Peyer's patch (tissue), 4 donors: Measurements from ENCODE around the gene MROH9. TPM values are rescaled to one million over a fixed set of nuclear protein-coding genes. Genes with fewer than 3 reads are reported as not detected.

Source experiments
- DNase-seq, 3 donors: peaks; one replicate each; pipeline ENCODE4 v3.0.0-alpha.2; 2017 to 2019
- H3K27ac ChIP-seq, 4 donors: fragments of 200-600 bp; sonication (generic); one replicate each; pipeline ENCODE4 v1.5.1; 2016 to 2019
- H3K27me3 ChIP-seq, 2 donors: fragments of 200-600 bp; sonication (generic); one replicate each; pipeline ENCODE4 v1.5.1; 2019
- H3K36me3 ChIP-seq, 3 donors: fragments of 200-600 bp; sonication (generic); one replicate each; pipeline ENCODE4 v1.5.1; 2016 to 2019
- H3K4me1 ChIP-seq, 4 donors: fragments of 200-600 bp; sonication (generic); one replicate each; pipeline ENCODE4 v1.5.1; 2016 to 2019
- H3K4me3 ChIP-seq, 4 donors: fragments of 200-600 bp; sonication (generic); 1 replicate in 3 of 4; 2 replicates in 1 of 4; pipeline ENCODE4 v1.5.1; 2016 to 2019; ENCODE audit warnings: mild to moderate bottlenecking in 1 of 4
- H3K9me3 ChIP-seq, 4 donors: fragments of 200-600 bp; sonication (generic); one replicate each; pipeline ENCODE4 v1.5.1; 2016 to 2019; ENCODE audit warnings: mild to moderate bottlenecking in 1 of 4
- POLR2A ChIP-seq, 2 donors: fragments of 450-650 bp; IDR thresholded peaks; one replicate each; pipeline ENCODE4 v1.5.1; 2017; ENCODE audit warnings: antibody characterized with exemption in 2 of 2, mild to moderate bottlenecking in 2 of 2, moderate library complexity in 2 of 2
- total RNA-seq, 4 donors: library from RNA; depleted of rRNA; stranded (reverse); fragments of >200 nt; gene quantifications; one replicate each; pipeline ENCODE4 v1.1.0, GENCODE V29; 2016
- TF ChIP-seq, protein P1 (sequence below), 6 experiments: fragments of 450-650 bp in 4 of 6; fragments of 200-600 bp in 2 of 6; sonication (generic) in 1 of 6; IDR thresholded peaks; one replicate each; pipeline ENCODE4 v1.5.1; 2017 to 2019; ENCODE audit warnings: antibody characterized with exemption in 6 of 6, mild to moderate bottlenecking in 3 of 6, moderate library complexity in 1 of 6

Gene MROH9
- total RNA-seq, 4 donors from 2014 or later, result not detected

DNA sequence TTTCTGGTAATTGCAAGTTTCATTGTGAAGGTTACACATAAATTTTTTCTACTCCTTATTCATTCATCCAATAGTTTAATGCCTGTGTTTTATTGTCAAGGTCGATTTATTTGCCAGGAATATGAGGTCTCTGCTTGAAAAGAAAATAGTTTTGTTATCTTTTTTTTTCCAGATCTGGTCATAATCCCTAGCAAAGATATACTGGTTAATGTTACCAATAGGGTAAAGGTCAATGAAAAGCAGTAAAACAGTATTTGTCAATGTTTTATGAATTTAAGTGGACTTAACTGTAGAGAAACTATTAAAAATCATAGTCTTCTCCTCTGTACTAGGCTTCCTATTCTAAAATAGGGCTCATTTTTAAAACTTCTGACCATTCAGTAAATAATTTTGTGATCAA, 147.3 kb downstream of the MROH9 start:
- H3K27ac ChIP-seq, result no peak overlapping the region
- DNase-seq, result no peak
- TF ChIP-seq, protein P1, sequence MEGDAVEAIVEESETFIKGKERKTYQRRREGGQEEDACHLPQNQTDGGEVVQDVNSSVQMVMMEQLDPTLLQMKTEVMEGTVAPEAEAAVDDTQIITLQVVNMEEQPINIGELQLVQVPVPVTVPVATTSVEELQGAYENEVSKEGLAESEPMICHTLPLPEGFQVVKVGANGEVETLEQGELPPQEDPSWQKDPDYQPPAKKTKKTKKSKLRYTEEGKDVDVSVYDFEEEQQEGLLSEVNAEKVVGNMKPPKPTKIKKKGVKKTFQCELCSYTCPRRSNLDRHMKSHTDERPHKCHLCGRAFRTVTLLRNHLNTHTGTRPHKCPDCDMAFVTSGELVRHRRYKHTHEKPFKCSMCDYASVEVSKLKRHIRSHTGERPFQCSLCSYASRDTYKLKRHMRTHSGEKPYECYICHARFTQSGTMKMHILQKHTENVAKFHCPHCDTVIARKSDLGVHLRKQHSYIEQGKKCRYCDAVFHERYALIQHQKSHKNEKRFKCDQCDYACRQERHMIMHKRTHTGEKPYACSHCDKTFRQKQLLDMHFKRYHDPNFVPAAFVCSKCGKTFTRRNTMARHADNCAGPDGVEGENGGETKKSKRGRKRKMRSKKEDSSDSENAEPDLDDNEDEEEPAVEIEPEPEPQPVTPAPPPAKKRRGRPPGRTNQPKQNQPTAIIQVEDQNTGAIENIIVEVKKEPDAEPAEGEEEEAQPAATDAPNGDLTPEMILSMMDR (IDR thresholded peaks at IDR 0.05), result no peak
- no peak for TF ChIP-seq POLR2A (IDR thresholded peaks at IDR 0.05)
- H3K4me3 ChIP-seq, result no peak overlapping the region
- no peaks in the 10 kb centered on the region for H3K36me3 ChIP-seq
- H3K4me1 ChIP-seq, result peaks cover 0 to 6% (median 0%) of the 10 kb centered on the region in 4 donors
- H3K27me3 ChIP-seq, result no peaks in the 10 kb centered on the region
- H3K9me3 ChIP-seq, result no peaks in the 10 kb centered on the region

DNA sequence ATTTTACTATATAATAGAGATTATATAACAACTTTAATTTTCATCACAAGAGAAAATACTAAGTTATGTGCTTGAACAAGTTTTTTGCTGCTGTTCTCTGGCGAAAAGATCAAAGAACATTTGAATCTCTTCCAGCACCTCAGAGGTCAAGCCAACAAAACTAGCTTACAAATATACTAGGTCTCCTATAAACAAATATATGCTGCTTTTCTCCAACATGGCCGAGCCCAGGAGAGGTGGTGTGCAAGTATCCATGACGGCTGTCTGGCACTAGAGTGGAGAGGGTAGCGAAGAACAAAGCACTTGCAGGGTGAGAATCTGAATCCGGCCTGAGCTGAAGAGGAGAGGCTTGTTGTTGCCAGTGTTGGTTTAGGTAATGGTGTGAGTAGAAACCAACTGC, 147.9 kb downstream of the MROH9 start:
- peaks cover 0 to 6% (median 0%) of the 10 kb centered on the region in 4 donors for H3K4me1 ChIP-seq
- no peak overlapping the region for H3K27ac ChIP-seq
- no peaks in the 10 kb centered on the region for H3K9me3 ChIP-seq
- no peaks in the 10 kb centered on the region for H3K27me3 ChIP-seq
- H3K4me3 ChIP-seq, result no peak overlapping the region
- TF ChIP-seq POLR2A (IDR thresholded peaks at IDR 0.05), result no peak
- TF ChIP-seq, protein P1 (IDR thresholded peaks at IDR 0.05), result no peak
- H3K36me3 ChIP-seq, result no peaks in the 10 kb centered on the region
- no peak for DNase-seq

DNA sequence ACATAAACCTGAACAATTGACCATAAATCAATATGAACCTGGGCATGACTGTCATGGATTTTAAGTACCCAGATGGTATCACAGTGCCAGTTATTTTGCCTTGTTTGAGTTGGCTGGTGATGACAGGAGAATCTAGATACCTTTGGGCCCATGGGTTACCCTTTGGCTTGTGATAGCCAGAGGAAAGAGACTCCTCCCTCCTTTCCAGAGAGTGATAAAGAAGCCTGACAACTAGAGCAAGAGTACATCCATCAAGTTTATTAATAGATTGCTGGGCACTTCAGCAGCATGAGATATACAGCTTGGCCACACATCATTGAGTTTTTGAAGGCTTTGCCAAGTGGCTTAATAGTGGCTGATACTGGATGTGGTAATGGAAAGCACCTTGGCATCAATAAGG, 148.8 kb downstream of the MROH9 start:
- Histone ChIP-seq H3K4me3 (no peak overlapping the region), H3K27me3 (no peaks in the 10 kb centered on the region), H3K27ac (no peak overlapping the region), H3K36me3 (no peaks in the 10 kb centered on the region), H3K4me1 (peaks cover 0 to 6% (median 0%) of the 10 kb centered on the region in 4 donors), H3K9me3 (no peaks in the 10 kb centered on the region)
- no peak for TF ChIP-seq POLR2A (IDR thresholded peaks at IDR 0.05)
- TF ChIP-seq, protein P1 (IDR thresholded peaks at IDR 0.05), result no peak
- DNase-seq, result no peak

DNA sequence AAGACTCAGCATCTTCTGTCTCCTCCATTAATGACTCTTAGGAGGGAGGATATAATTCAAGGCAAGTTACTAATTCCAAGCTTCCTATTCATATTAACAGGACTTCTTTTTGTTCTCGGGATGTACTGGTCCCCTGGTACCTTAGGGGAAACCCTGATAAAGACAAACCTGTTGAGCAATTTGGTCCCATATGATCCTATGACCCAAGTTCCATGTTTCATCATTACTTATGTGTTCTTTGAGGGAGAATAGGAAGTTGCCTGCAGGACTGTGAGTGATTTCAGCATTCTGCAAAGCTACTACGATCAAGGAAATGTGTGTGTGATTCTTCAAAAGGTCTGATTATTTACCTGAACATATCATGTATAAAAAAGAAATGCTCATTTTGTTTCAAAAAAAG, 149.5 kb downstream of the MROH9 start:
- no peak for DNase-seq
- H3K27ac ChIP-seq, result no peak overlapping the region

DNA sequence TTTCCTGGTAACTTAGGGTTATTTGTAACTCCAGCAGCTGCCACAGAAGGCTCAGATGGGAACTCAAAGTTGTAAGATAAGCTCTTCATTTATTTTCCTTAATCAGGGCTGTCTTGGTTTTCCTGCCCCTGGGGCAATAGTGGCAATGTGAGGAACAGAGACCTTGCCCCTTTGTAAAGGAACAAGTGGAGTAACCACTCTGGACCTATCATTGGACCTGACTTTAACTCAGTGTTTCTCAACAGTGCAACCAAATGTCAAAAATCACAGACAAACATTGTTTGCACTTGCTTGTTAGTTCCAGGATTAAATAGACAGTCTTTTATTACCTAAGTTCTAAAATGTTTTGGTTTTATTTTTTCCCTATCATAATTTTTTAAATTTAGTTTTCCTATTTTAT, 152.6 kb downstream of the MROH9 start:
- no peak for DNase-seq
- TF ChIP-seq POLR2A (IDR thresholded peaks at IDR 0.05), result no peak
- TF ChIP-seq, protein P1 (IDR thresholded peaks at IDR 0.05), result no peak
- no peak overlapping the region for H3K4me3 ChIP-seq
- no peaks in the 10 kb centered on the region for H3K9me3 ChIP-seq
- H3K36me3 ChIP-seq, result no peaks in the 10 kb centered on the region
- H3K27me3 ChIP-seq, result no peaks in the 10 kb centered on the region
- no peak overlapping the region for H3K27ac ChIP-seq
- H3K4me1 ChIP-seq, result no peaks in the 10 kb centered on the region

More for the DNA sequence above, 149.5 kb downstream of the MROH9 start:
- no peak for TF ChIP-seq POLR2A (IDR thresholded peaks at IDR 0.05)
- TF ChIP-seq, protein P1 (IDR thresholded peaks at IDR 0.05), result no peak
- Histone ChIP-seq H3K36me3 (no peaks in the 10 kb centered on the region), H3K4me3 (no peak overlapping the region), H3K27me3 (no peaks in the 10 kb centered on the region), H3K4me1 (peaks cover 0 to 6% (median 0%) of the 10 kb centered on the region in 4 donors), H3K9me3 (no peaks in the 10 kb centered on the region)

DNA sequence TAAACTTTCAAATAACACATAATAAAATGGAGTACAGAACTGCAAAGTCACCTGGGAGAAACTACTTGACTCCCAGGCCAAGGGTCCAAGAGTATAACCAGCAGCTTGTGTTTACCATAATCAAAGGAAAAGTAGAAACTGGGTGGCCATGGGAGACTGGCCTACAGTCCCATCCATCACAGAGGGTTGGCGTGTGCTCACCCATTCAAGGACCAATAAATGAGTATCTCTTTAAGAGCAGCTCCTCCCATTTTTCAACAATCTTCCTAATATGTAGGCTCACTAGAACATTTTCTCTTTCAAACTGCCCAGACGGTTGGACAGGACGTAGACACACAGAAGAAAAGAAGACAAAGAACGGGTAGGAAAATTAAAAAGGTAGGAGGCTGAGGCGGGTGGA, 155.3 kb downstream of the MROH9 start, which contains the start of gene FMO3:
FMO3 (plus strand) TSS at position 302 of the 400 bp plus-strand sequence. CDS start 1,754 bp downstream, outside the sequence.
- no peak for TF ChIP-seq POLR2A (IDR thresholded peaks at IDR 0.05)
- TF ChIP-seq, protein P1 (IDR thresholded peaks at IDR 0.05), result no peak
- H3K27ac ChIP-seq, result no peak within 1 kb of the TSS

More for the DNA sequence above, 155.3 kb downstream of the MROH9 start, which contains the start of gene FMO3:
- DNase-seq, result no peak
- H3K4me3 ChIP-seq, result no peak within 1 kb of the TSS
- H3K9me3 ChIP-seq, result no peaks in the 10 kb centered on the region
- no peaks in the 10 kb centered on the region for H3K27me3 ChIP-seq
- H3K4me1 ChIP-seq, result no peaks in the 10 kb centered on the region
- H3K36me3 ChIP-seq, result no peaks in the 10 kb centered on the region
